HG03439 (cell line): ENCODE results near the gene RAMAC.
A peak's percentile ranks its signal among the peaks of the same experiment; 100 is the strongest.
"Not testable (repeated sequence)": the region's sequence is repeated elsewhere in the genome, so short reads cannot be mapped to it uniquely, and the experiment has no call there.

Experiments
- ATAC-seq: cut with Tn5 transposase; IDR thresholded peaks from one replicate; pipeline ENCODE4 v1.9.1; 2021; ENCODE audit warnings: mild to moderate bottlenecking, moderate library complexity; ENCODE audit not compliant: unreplicated experiment

The RAMAC gene

GRCh38 chr15:83011271-83012075 lies 25.5 kb downstream of the RAMAC start, which contains the start of gene C15orf40:
Gene C15orf40, minus strand, starts transcription at chr15:83011639. Its CDS starts 32 bp downstream, at chr15:83011607.
- peak; percentile 84 for ATAC-seq

GRCh38 chr15:83012076-83012426 lies 26.0 kb downstream of the RAMAC start:
- ATAC-seq, result no peak

GRCh38 chr15:83012636-83013035 lies 26.6 kb downstream of the RAMAC start:
- ATAC-seq, result no peak

- no peak for ATAC-seq
Measured at GRCh38 chr15:83014205-83014653, 28.2 kb downstream of the RAMAC start.

GRCh38 chr15:83015361-83015760 lies 29.4 kb downstream of the RAMAC start:
- no peak for ATAC-seq

- ATAC-seq, result no peak
Measured at GRCh38 chr15:83016906-83017305, 30.9 kb downstream of the RAMAC start.

GRCh38 chr15:83018436-83018835 lies 32.4 kb downstream of the RAMAC start:
- ATAC-seq, result no peak

GRCh38 chr15:83030021-83030420 lies 44.0 kb downstream of the RAMAC start:
- ATAC-seq, result no peak

- ATAC-seq, result not testable (repeated sequence)
Measured at GRCh38 chr15:83031234-83031633, 45.2 kb downstream of the RAMAC start.

- ATAC-seq, result no peak
Measured at GRCh38 chr15:83036253-83036652, 50.2 kb downstream of the RAMAC start.

- ATAC-seq, result no peak
Measured at GRCh38 chr15:83039206-83039605, 53.2 kb downstream of the RAMAC start.
